NCI-H146 (cell line): ENCODE measurements around the gene ZFP36.
"Not testable (repeated sequence)": the region's sequence is repeated elsewhere in the genome, so short reads cannot be mapped to it uniquely, and the experiment has no call there.

ENCODE experiments used
- DNase-seq: peaks from one replicate; lab custom pipeline; 2025; lab: John Stamatoyannopoulos, UW

The ZFP36 gene, protein sequence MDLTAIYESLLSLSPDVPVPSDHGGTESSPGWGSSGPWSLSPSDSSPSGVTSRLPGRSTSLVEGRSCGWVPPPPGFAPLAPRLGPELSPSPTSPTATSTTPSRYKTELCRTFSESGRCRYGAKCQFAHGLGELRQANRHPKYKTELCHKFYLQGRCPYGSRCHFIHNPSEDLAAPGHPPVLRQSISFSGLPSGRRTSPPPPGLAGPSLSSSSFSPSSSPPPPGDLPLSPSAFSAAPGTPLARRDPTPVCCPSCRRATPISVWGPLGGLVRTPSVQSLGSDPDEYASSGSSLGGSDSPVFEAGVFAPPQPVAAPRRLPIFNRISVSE

DNA sequence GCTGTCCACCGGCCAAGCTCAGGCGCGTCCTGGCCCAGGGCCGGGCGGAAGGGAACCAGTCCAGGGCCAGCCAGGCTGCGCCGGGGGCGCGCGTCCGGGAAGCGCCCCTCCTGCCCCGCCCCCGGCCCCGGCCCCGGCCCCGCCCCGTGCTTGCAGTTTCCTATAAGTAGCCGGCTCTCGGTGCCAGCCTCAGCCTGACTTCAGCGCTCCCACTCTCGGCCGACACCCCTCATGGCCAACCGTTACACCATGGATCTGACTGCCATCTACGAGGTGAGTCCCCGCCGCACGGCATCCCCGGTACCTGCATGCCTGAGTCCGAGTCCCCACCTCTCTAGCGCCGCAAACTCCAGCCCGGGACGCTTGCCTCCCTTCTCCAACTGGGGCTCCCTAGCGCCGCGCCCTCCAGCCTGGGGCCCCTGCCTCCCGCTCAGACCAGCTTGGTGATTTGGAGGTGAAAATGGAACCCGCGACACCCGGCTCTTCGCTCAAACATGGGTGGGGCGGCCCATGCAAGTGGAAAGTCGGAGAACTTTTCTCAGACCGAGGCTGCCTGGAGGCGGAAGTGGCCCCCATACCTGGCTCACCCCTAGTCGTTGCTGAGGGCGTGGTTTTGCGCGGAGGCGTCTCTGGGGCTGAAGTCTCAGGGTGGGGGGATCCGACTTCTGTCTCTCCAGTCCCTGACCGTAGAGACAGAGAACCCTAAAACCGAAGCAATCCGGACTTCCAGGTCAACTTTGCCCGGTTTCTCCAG is at the start of gene ZFP36:
ZFP36 (plus strand) TSS at position 192 of the 754 bp plus-strand sequence; CDS start at position 250, 58 bp downstream.
- DNase-seq = peak; percentile 78

DNA sequence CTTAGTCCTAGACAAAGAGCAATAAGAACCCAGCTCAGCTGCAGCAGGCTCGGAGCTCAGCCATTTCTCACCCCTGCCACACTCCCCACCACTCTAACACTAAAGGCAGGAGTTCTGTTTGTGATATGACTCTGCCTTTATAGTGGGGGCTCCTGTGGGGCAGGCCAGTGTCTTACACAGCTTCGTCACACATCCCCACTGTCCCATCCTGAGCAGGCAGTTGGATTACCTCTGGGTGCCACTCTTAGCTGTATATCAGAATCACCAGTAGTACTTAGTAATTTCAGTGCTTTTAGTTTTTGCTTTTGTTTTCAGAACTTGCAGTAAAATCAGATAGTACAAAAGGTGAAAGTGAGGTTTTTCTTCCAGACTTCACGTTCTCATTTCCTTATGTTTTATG is 47.6 kb upstream of the ZFP36 start:
- DNase-seq = no peak

DNA sequence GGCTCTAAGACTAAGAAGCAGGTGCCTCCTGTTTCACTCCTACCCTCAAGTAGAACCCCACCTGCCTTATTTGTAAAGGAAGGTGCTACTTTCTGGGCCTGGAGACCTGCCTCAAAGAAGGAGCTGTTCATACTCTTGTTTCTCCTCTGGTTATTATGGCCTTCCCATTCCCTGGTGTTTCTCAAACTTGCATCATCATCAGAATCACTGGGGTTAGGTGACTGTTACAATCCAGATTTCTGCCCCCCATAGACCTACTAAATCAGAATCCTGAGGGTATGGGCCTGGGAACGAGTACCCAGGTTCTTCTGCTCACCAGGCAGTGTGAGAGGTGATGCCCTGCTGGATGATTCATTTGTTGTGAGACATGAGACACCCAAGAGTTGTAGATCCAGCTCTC is 46.0 kb upstream of the ZFP36 start:
- DNase-seq = no peak

DNA sequence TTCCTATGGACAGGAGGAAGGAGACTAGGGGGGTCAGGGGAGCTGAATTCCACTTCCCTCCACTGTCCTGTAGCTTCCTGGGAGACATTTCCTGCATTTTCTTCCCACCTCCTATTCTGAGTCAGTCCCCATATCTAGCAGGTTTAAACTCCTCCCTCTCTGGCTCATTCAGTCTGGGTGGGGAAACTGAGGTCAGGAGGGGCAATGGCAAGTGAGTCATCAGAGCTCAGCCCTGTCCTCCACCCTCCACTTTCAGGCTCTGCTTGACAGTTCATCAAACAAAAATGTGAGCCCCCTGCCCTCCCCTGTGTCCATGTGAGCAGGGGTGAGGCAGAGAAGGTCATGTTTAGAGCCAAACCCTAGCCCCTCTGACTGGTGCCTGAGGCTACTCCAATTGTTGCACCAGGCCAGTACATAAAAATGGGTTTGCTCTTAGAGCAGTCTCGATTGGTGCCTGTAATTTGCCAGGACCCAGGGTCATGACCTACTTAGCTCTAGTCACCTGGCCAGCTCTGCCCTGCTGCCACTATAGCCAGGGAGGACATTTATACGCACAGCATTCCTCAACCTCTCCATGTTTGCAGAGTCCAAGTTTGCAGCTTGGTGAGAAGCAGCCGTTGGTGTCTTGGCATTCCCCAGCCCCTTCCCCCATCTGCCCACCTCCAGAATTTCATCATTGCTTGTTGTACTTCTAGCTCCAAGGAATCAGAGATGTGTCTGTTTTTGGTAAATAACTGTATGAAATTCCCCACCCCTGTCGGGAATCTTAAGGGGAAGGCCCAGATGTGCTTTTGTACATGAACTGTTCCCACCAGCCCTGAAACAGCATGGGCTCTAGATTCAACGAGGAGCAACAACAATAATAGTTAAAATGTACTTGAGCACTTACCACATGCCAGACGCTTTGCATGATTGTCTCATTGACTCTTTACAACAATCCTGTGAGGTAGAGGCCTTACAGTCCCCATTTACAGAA is 43.7 kb upstream of the ZFP36 start:
- DNase-seq = no peak

DNA sequence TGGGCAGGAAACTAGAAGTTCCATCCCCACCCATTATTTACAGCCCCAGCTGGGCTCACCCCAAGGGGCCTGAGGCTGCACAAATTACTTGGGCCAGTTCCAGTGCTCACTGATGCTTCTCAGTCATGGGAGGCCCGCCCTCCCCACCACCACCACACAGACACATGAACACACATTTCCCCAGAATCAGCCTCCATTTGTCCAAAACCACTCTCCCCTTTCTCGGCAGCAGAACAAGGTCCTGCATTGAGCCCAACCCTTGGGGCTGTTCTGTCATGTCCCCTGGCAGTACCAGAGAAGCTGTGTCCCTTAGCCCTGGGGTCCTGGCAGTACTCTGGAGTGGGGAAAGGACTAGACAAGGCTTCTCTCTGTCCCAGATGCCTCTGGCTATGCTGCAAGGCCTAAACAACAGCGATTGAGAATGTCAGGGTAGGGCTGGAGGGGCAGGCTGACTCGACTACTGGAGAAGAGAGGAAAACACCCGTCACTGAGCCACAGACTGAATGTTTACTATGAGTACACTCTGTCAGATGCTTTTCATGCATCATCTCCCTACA is 42.7 kb upstream of the ZFP36 start:
- no peak for DNase-seq

DNA sequence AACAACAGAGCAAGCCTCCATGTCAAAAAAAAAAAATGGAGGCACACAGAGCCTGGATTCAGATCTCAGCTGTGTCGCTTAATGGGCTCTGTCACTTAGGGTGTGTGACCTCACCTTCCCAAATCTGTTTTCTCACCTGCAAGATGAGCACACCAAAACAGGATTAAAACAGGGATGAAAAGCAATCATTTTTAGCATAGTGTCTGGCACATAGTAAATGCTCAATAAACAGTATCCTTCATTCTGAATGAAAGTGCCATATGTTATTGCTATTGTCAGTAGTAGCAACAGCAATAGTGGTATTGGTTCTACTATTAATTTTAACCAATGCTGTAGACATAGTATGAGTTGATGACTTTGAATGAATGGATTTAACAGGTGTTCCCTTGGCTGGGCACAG is 41.1 kb upstream of the ZFP36 start:
- DNase-seq = no peak

DNA sequence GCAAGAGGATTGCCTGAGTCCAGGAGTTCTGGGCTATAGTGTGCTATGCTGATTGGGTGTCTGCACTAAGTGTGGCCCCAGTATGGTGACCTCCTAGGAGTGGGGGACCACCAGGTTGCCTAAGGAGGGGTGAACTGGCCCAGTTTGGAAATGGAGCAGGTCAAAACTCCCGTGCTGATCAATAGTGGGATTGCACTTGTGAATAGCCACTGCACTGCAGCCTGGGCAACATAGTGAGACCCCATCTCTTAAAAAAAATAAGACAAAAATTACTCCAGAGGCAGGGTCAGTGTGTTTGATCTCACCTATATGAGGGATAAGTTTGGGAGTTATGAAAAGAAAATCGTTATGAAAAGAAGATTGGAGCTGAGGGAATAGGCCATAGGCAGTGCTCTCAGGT is 37.4 kb upstream of the ZFP36 start:
- no peak for DNase-seq

DNA sequence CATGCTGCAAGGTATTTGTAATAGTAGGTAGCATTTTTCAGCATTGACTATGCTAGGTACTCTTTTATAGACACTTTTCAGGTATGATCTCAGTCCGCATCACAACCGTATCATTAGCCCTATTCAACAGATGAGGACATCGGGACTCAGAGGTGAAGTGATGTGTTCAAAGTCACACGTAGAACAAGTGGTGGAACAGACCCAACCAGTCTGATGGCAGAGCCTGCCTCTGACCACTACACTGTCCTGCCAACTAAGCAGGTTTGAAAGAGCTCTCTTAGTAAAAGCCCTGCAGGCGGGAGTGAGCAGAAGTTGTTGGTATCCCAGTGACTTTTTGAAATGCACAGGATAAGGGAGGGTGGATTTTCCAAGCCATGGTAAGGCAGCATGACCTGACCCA is 35.9 kb upstream of the ZFP36 start:
- DNase-seq = no peak

DNA sequence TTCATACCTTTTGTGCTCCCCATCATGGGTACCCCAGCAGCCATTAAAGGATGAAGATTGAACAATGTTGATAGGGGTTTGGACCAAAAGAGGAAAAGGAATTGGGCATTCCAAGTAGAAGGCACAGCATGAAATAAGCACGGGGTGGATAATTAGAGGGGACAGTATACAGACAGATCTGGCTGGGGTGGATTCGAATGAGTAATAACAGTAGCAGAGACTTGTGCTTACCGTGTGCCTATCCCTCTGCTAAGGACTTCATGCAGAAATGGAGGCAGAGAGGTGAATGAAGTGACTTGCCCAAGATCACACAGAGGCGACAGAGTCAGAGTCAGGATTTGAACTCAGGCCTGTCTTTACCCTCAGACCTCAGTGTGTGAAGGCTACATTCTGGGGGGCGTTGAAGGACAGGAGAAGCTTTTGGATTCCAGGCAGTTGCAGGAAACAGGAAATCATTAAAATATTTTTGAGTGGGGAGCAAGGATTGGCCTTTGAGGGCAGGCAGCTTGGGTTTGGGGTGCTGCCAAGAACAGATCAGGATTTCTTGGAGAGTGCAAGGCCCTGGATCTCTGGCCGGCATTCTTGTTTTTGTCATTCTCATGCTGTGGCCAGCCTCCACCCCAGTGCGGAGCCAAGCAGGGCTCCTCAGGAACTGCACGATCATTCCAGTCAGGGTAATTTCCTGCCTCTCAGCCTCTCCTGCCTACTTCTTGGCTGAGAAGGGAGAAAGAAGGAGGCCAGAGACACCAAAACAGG is 34.4 kb upstream of the ZFP36 start:
- no peak for DNase-seq

DNA sequence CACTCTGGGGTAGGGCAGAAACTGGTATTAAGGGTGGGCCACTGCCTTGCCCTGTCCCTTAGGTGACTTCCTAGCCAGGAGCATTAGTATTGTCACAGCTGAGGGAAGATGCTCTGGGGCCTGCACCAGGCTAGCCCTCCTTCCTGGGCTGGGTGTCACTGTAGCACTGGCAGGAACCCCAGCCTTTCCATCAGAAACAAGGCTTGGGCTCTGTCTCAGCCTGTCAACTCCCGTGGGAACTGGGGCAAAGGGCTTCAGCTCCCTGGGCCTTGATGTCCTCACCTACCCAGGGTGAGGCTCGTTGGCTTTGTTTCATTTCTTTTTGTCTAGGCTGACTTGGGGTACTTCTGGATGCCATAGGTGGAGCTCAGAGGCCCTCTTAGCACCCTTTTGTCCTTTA is 33.7 kb upstream of the ZFP36 start:
- DNase-seq = no peak

DNA sequence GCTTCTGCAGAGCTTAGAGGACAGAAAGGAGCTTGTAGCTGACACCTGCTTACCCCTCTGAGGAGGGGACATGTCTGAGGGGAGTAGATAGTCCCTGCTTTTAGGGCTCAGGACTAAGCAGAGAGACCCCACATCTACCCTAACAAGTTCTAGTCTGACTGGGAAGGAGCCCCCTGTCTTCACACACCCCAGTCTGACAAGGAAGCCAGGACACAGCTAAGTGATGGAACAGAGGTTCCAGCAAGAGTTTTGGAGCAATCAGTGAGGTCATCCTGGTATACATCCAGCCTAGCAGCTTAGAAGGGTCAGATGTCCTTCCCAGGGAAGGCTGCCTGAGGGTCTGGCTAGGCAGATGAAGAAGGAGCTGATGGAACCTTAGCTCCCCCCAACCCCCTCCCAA is 30.7 kb upstream of the ZFP36 start:
- DNase-seq = no peak

DNA sequence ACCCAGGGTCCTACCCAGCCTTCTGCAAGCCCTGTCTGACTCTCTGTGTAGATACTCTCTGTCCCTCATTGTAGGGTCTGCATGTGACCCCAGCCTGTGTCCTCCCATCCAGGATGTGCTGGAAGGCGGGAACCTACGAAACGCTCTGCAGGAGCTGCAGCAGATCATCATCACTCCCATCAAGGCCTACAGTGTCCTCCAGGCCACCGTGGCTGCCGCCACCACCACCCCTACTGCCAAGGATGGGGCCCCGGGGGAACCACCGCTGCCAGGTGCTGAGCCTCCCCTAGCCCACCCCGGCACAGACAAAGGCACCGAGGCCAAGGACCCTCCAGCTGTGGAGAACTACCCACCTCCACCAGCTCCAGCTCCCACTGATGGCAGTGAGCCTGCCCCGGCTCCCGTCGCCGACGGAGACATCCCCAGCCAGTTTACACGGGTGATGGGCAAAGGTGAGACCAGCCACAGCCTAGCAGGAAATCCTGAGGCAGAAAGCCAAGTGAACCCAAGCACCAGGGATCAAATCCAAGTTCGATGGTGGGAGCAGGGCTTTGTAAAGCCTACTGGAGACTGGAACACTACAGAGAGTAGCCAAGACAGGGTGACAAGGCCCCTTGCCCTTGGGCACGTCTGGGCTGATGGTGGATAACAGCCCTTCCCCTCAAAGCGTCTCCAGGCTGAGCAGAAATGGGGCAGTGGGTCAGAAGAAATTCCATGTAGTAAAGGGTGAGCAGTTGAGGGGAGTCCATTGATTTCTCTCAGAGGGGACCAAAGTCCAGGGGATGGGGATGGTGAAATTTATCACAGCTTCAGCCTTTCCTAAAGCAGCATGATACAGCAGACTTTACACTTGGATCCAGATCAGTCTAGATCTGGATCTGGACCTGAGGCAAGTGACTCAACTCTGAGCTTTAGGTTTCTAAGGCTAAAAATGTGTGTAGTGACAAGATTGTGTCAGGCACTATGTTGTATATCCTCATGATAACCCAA is 29.0 kb upstream of the ZFP36 start:
- DNase-seq = no peak

DNA sequence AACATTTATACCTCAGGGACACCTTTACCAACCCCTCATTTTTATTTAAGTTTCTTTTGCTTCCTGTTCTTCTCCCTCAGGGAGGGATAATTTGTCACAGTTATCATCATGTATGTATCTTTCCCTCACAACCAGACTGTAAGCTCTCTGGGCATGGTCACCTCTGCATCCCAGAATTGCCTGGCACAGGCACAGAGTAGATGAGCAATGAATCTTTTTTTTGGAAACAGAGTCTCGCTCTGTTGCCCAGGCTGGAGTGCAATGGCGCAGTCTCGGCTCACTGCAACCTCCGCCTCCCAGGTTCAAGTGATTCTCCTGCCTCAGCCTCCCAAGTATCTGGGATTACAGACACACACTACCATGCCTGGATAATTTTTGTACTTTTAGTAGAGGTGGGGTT is 27.3 kb upstream of the ZFP36 start:
- DNase-seq = not testable (repeated sequence)

DNA sequence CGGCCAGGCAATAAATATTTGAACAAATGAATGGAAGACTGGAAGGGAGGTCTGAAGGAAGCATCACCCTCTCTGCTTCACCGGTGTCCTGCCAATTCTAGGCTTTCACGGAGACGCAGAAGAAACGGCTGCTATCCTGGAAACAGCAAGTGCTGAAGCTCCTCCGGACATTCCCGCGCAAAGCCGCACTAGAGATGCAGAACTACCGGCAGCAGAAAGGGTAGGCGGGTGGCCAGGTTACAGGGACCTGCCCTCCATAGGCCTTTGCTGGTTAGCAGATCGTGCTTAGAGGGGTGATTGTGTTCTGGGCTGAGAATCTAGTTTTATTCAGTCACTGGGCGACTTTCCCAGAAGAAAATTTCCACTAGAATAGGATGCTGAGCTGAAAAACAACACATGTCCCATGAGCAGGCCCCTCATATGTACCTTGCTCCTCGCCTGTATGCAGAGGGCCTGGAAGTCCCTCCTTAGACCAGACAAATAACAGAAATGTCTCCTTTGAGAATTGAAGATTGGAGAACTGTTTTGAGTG is 26.7 kb upstream of the ZFP36 start:
- no peak for DNase-seq

DNA sequence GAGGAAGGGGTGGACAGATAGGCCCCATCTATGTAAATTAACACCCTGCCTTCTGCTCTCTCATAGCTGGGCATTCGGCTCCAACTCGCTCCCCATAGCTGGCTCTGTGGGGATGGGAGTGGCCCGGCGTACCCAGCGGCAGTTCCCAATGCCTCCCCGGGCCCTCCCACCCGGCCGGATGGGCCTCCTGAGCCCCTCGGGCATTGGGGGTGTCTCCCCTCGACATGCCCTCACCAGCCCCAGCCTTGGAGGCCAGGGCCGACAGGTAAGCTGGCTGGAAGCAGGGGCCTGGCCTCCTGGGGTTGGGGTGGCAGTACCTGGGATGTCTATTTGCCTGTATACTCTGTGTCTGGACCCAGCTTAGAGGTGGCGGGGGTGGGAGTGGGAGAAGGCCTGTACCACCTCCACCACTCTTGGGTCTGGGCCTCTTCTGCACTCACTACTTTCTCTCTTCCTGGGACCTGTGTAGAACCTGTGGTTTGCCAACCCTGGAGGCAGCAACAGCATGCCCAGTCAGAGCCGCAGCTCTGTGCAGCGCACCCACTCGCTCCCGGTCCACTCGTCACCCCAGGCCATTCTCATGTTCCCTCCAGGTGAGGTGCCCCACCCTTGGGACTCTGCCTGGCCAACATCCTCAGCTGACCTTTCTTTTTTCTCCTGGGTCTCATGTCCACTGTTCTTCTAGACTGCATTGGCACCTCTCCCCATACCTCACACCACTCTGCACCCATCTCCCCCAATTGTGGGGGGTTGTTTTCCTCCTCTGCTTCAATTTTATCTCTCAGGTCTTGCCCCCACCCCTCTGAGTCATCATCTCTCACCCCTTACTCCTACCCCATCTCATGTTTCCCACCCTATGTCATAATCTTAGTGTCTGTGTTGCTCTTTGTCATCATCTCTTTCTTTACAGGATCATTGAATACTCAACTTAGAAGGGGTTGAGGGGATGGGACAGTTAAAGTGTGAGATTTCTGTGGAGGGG is 25.8 kb upstream of the ZFP36 start:
- no peak for DNase-seq

DNA sequence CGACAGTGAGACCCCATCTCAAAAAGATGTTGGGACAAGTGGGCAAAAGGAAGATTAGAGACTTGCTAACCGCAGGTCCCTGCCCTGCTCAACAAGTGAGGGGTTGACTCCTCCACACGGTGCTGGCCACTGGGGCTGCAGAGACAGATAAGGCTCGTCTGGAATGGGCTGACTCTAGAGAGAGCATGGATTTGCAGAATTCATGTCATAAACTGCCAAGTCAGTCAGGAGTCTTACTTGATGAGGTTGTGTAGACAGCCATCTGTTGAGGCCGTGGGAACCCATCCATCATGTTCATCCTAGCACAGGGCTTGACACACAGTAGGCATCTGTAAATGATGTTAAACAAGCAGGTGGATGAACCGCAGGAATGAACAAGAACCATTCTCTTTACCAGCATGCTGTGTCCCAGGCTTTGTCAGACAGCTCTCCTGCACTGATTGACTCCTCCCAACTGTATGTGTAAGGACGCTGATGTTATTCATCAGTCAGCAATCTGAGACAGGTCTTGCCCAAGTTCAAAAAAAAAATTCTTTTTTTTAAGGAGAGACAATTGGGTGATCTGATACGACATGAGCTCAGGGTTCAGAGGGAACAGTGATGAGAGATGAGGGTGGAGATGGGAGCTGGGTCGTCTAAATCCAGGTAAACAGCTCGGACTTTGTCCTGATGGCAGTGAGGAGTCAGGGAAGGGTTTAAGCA is 24.6 kb upstream of the ZFP36 start:
- DNase-seq = no peak

DNA sequence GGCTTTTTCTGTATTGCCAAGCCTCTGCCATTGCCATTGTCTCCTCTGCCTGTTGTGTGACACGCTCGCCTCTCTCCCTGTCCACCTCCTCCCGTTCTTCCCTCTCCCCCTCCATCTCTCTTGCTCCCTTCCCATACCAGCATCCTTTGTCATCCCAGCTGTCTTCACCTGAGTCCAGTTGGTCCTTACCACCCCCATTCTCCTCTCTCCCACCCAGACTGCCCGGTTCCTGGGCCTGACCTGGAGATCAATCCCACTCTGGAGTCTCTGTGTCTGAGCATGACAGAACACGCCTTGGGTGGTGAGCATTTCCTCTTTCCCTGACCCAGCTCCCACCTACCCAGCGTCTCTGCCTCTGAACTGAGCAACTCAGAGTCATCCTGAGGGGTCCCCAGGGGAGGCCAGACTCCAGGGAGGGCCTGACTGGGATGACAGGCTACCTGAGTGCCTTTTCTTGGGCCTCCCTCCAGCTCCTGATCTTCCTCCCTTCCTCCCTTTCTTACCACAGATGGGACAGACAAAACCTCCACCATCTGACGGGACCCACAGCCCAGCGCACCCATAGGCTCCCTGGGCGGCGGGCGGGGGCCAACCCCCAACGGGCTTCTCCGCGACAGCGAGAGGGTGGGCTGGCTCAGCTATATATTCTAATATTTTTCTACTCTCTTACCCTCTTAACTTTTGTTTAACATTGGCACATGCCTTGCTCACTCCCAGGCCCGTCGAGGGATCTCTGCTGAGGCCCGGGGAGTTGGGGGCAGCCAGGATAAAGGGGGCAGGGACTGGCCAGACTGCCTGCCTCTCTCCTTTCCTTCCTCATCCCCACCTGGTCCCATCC is 23.4 kb upstream of the ZFP36 start:
- no peak for DNase-seq
